Measurements from ENCODE around the gene ZXDC.

Gene ZXDC

DNA sequence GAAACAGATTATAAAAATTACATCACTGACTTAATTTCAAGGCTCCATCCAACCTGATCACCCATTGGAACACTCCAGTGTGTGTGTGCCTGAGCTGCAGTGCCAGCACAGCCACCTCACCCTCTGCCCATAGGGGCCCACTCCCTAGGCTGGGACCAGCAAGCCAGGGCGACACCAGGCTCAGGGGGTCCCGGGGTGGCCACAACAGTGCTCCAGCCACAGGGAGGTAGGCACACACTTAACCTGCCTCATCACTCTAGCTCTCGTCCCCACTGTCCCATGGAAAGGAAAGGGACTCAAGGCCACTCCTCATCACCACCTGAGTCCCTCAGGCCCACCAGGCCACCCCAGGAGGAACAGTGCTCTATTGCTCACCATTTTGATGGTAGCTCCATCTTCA lies 24.9 kb downstream of the ZXDC start:
- Histone ChIP-seq H3K4me3 (ENCODE audit: low read depth, low read length) (no peak overlapping the region), H3K27me3 (ENCODE audit: insufficient read depth, low read length) (no peaks in the 10 kb centered on the region), H3K4me1 (ENCODE audit: control insufficient read depth, insufficient read depth, low read length, unreplicated experiment) (no peaks in the 10 kb centered on the region), H2AFZ (ENCODE audit: low read length, unreplicated experiment) (no peak overlapping the region), H3K79me2 (ENCODE audit: control insufficient read depth, insufficient read depth, low read length, unreplicated experiment) (no peaks in the 10 kb centered on the region), H3K36me3 (ENCODE audit: insufficient read depth, low read length) (no peaks in the 10 kb centered on the region), H3K27ac (ENCODE audit: low read depth, low read length) (no peak overlapping the region)

GRCh38 chr3:126450219-126450618 lies 25.5 kb downstream of the ZXDC start:
- H2AFZ ChIP-seq (ENCODE audit: low read length, unreplicated experiment), result no peak overlapping the region
- H3K4me3 ChIP-seq (ENCODE audit: low read depth, low read length), result no peak overlapping the region
- H3K36me3 ChIP-seq (ENCODE audit: insufficient read depth, low read length), result no peaks in the 10 kb centered on the region
- H3K27me3 ChIP-seq (ENCODE audit: insufficient read depth, low read length), result no peaks in the 10 kb centered on the region
- H3K27ac ChIP-seq (ENCODE audit: low read depth, low read length), result no peak overlapping the region
- H3K79me2 ChIP-seq (ENCODE audit: control insufficient read depth, insufficient read depth, low read length, unreplicated experiment), result no peaks in the 10 kb centered on the region
- H3K4me1 ChIP-seq (ENCODE audit: control insufficient read depth, insufficient read depth, low read length, unreplicated experiment), result no peaks in the 10 kb centered on the region

DNA sequence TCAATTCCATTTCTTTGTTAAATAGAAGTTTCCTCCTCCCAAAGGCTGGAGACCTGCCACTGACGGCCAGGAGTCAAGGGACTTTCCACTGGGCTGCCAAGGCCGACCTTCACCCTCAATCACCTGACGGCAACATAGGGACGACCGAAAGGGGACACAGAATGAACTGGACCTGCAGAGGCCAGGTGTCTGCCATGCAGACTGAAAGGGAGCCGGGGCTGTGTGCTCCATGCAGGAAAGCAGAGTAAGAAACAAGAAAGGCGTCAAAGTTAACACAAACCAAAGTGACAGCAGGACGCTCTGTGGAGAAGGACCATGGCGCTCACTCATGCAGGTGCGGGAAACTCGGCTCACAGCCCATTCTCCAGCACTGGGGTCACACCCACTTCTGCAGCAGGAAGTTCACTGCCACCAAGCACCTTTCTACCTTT lies 26.1 kb downstream of the ZXDC start:
- no peaks in the 10 kb centered on the region for H3K79me2 ChIP-seq (ENCODE audit: control insufficient read depth, insufficient read depth, low read length, unreplicated experiment)
- no peaks in the 10 kb centered on the region for H3K27me3 ChIP-seq (ENCODE audit: insufficient read depth, low read length)
- H3K36me3 ChIP-seq (ENCODE audit: insufficient read depth, low read length), result no peaks in the 10 kb centered on the region
- H3K27ac ChIP-seq (ENCODE audit: low read depth, low read length), result no peak overlapping the region
- no peak overlapping the region for H3K4me3 ChIP-seq (ENCODE audit: low read depth, low read length)
- H3K4me1 ChIP-seq (ENCODE audit: control insufficient read depth, insufficient read depth, low read length, unreplicated experiment), result no peaks in the 10 kb centered on the region
- no peak overlapping the region for H2AFZ ChIP-seq (ENCODE audit: low read length, unreplicated experiment)

GRCh38 chr3:126448893-126449180 lies 26.9 kb downstream of the ZXDC start:
- H3K36me3 ChIP-seq (ENCODE audit: insufficient read depth, low read length), result no peaks in the 10 kb centered on the region

GRCh38 chr3:126448136-126448892 lies 27.4 kb downstream of the ZXDC start:
- Histone ChIP-seq H3K4me1 (ENCODE audit: control insufficient read depth, insufficient read depth, low read length, unreplicated experiment) (no peaks in the 10 kb centered on the region), H3K79me2 (ENCODE audit: control insufficient read depth, insufficient read depth, low read length, unreplicated experiment) (no peaks in the 10 kb centered on the region), H2AFZ (ENCODE audit: low read length, unreplicated experiment) (no peak overlapping the region), H3K27ac (ENCODE audit: low read depth, low read length) (no peak overlapping the region), H3K4me3 (ENCODE audit: low read depth, low read length) (no peak overlapping the region), H3K27me3 (ENCODE audit: insufficient read depth, low read length) (no peaks in the 10 kb centered on the region), H3K36me3 (ENCODE audit: insufficient read depth, low read length) (no peaks in the 10 kb centered on the region)

More at GRCh38 chr3:126448893-126449180, 26.9 kb downstream of the ZXDC start:
- Histone ChIP-seq H3K4me1 (ENCODE audit: control insufficient read depth, insufficient read depth, low read length, unreplicated experiment) (no peaks in the 10 kb centered on the region), H3K4me3 (ENCODE audit: low read depth, low read length) (no peak overlapping the region), H3K27me3 (ENCODE audit: insufficient read depth, low read length) (no peaks in the 10 kb centered on the region), H2AFZ (ENCODE audit: low read length, unreplicated experiment) (no peak overlapping the region), H3K79me2 (ENCODE audit: control insufficient read depth, insufficient read depth, low read length, unreplicated experiment) (no peaks in the 10 kb centered on the region), H3K27ac (ENCODE audit: low read depth, low read length) (no peak overlapping the region)

- H3K27me3 ChIP-seq (ENCODE audit: insufficient read depth, low read length), result no peaks in the 10 kb centered on the region
- no peaks in the 10 kb centered on the region for H3K36me3 ChIP-seq (ENCODE audit: insufficient read depth, low read length)
- H3K27ac ChIP-seq (ENCODE audit: low read depth, low read length), result no peak overlapping the region
- no peak overlapping the region for H2AFZ ChIP-seq (ENCODE audit: low read length, unreplicated experiment)
- no peaks in the 10 kb centered on the region for H3K79me2 ChIP-seq (ENCODE audit: control insufficient read depth, insufficient read depth, low read length, unreplicated experiment)
- H3K4me3 ChIP-seq (ENCODE audit: low read depth, low read length), result no peak overlapping the region
- H3K4me1 ChIP-seq (ENCODE audit: control insufficient read depth, insufficient read depth, low read length, unreplicated experiment), result no peaks in the 10 kb centered on the region
Observed at GRCh38 chr3:126447456-126448106, 28.1 kb downstream of the ZXDC start.

GRCh38 chr3:126446791-126447190 lies 28.9 kb downstream of the ZXDC start:
- no peaks in the 10 kb centered on the region for H3K4me1 ChIP-seq (ENCODE audit: control insufficient read depth, insufficient read depth, low read length, unreplicated experiment)
- H3K27me3 ChIP-seq (ENCODE audit: insufficient read depth, low read length), result no peaks in the 10 kb centered on the region
- no peak overlapping the region for H3K27ac ChIP-seq (ENCODE audit: low read depth, low read length)
- no peak overlapping the region for H3K4me3 ChIP-seq (ENCODE audit: low read depth, low read length)
- no peaks in the 10 kb centered on the region for H3K36me3 ChIP-seq (ENCODE audit: insufficient read depth, low read length)
- no peaks in the 10 kb centered on the region for H3K79me2 ChIP-seq (ENCODE audit: control insufficient read depth, insufficient read depth, low read length, unreplicated experiment)
- no peak overlapping the region for H2AFZ ChIP-seq (ENCODE audit: low read length, unreplicated experiment)

DNA sequence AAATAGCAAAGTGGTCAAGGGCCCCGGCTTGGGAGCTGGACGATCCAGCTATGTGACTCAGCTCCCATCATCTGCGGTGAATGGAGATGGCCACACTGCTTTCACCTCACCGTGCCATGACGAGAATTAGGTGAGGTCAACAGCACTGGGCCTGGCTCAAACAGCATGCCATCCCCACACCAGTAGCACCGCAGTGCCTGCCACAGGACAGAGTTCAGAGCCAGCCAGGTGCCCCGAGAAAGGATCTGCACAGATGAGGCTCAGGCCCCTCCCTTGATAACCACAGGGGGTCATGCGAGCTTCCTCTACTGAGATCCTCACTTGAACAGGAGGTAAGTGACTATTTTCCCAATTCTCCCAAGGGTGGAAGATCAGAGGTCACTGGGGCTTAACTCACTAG lies 29.4 kb downstream of the ZXDC start:
- H3K36me3 ChIP-seq (ENCODE audit: insufficient read depth, low read length), result no peaks in the 10 kb centered on the region
- H3K27ac ChIP-seq (ENCODE audit: low read depth, low read length), result no peak overlapping the region
- H3K27me3 ChIP-seq (ENCODE audit: insufficient read depth, low read length), result no peaks in the 10 kb centered on the region
- H3K4me3 ChIP-seq (ENCODE audit: low read depth, low read length), result no peak overlapping the region
- H3K4me1 ChIP-seq (ENCODE audit: control insufficient read depth, insufficient read depth, low read length, unreplicated experiment), result no peaks in the 10 kb centered on the region
- no peaks in the 10 kb centered on the region for H3K79me2 ChIP-seq (ENCODE audit: control insufficient read depth, insufficient read depth, low read length, unreplicated experiment)
- H2AFZ ChIP-seq (ENCODE audit: low read length, unreplicated experiment), result no peak overlapping the region

DNA sequence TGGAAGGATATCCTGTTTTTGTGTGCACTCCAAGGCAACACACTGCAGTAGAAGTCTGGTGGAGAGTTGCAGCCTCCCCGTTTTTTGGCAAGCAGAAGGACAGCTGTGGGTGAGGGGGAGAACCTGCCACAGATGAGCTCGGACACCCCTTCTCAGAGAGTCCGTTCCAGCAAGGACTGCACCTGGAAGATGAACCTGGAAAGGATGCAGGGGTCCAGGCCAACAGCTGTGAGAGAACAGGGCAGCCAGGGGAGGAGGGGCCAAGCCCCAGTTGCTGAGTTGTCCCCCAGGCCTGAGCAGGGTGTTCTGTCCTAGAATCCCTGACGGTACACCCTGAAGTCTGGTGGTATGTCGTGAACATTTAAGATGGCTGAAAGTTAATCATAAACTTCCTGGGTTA lies 30.2 kb downstream of the ZXDC start:
- Histone ChIP-seq H3K79me2 (ENCODE audit: control insufficient read depth, insufficient read depth, low read length, unreplicated experiment) (no peaks in the 10 kb centered on the region), H2AFZ (ENCODE audit: low read length, unreplicated experiment) (no peak overlapping the region), H3K27ac (ENCODE audit: low read depth, low read length) (no peak overlapping the region), H3K4me3 (ENCODE audit: low read depth, low read length) (no peak overlapping the region), H3K27me3 (ENCODE audit: insufficient read depth, low read length) (no peaks in the 10 kb centered on the region), H3K36me3 (ENCODE audit: insufficient read depth, low read length) (no peaks in the 10 kb centered on the region), H3K4me1 (ENCODE audit: control insufficient read depth, insufficient read depth, low read length, unreplicated experiment) (no peaks in the 10 kb centered on the region)

DNA sequence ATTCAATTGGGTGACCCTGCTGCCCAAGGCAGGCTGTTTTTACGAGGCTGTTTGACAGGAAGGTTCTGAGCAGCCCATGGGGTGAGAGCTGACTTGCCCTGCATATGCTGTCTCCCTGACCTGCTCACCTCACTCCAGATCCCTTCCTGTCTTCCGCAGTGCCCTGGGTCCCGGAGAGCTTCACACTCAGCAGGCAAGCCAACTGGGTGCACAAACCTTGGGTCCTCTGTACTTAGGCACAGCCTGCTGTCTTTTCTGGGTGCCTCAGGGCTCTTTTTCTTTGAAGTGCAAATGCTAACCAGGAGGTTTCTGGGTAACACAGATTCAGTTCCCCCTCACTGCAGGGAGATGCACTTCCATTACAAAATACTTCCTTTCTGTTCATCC lies 32.8 kb downstream of the ZXDC start:
- no peaks in the 10 kb centered on the region for H3K36me3 ChIP-seq (ENCODE audit: insufficient read depth, low read length)

GRCh38 chr3:126442094-126442855 lies 33.4 kb downstream of the ZXDC start:
- H3K27me3 ChIP-seq (ENCODE audit: insufficient read depth, low read length), result no peaks in the 10 kb centered on the region
- H3K27ac ChIP-seq (ENCODE audit: low read depth, low read length), result no peak overlapping the region
- H3K79me2 ChIP-seq (ENCODE audit: control insufficient read depth, insufficient read depth, low read length, unreplicated experiment), result no peaks in the 10 kb centered on the region
- H2AFZ ChIP-seq (ENCODE audit: low read length, unreplicated experiment), result no peak overlapping the region
- H3K36me3 ChIP-seq (ENCODE audit: insufficient read depth, low read length), result no peaks in the 10 kb centered on the region
- H3K4me1 ChIP-seq (ENCODE audit: control insufficient read depth, insufficient read depth, low read length, unreplicated experiment), result no peaks in the 10 kb centered on the region
- no peak overlapping the region for H3K4me3 ChIP-seq (ENCODE audit: low read depth, low read length)

More for the DNA sequence above, 32.8 kb downstream of the ZXDC start:
- no peaks in the 10 kb centered on the region for H3K79me2 ChIP-seq (ENCODE audit: control insufficient read depth, insufficient read depth, low read length, unreplicated experiment)
- H3K27ac ChIP-seq (ENCODE audit: low read depth, low read length), result no peak overlapping the region
- H3K4me1 ChIP-seq (ENCODE audit: control insufficient read depth, insufficient read depth, low read length, unreplicated experiment), result no peaks in the 10 kb centered on the region
- no peak overlapping the region for H3K4me3 ChIP-seq (ENCODE audit: low read depth, low read length)
- H2AFZ ChIP-seq (ENCODE audit: low read length, unreplicated experiment), result no peak overlapping the region
- H3K27me3 ChIP-seq (ENCODE audit: insufficient read depth, low read length), result no peaks in the 10 kb centered on the region

All from ACC112 (cell line).